ENCODE data around the gene FOSL2. TPM values are rescaled to one million over a fixed set of nuclear protein-coding genes. Genes with fewer than 3 reads are reported as not detected.

The FOSL2 gene
- total and polyA plus RNA-seq, 2 donors (not counting 1 experiment from before 2014, with no cell fraction given), result 2.5 to 37.7 TPM

DNA sequence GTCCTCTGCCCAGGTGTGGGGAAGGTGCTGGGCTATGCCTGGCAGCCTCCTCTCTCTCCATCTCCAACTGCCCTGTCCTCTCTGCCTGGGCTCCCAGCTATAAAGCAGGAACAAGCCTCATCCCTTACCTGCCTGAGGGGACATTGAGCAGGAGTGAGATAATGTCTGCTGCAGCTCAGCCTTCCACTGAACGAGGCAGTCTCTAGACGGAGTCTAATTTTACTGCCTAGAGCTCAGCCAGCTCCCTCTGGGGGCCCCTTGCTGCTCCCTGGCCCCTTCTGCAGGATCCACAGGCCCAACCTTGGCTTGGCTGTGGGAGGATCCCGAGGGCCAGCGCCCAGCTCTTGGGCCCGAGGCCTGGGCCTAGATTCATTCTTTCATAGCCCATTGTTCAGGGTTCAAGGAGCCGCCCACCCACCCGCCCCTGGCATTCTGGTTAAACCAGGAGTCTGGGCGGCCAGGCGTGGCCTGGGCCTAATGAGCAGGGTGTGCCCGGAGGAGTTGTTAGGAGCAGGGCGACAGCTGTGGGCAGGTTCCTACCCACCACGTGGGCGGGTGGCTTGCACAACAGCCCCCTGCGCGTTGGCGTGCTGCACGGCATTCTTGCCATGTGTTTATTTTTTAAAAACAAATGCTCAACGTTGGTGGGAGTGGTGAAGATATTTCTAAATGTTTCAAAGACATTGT, 44.6 kb downstream of the FOSL2 start:
- Histone ChIP-seq H3K4me1 (ENCODE audit: control insufficient read depth in 2 of 2, insufficient read depth in 2 of 2, low read length in 2 of 2) (no peaks in the 10 kb centered on the region), H3K4me3 (ENCODE audit: control extremely low read depth in 1 of 5, extremely low read depth in 1 of 5, insufficient read depth in 1 of 5, low read depth in 2 of 5, low read length in 4 of 5) (no peak overlapping the region), H3K79me2 (ENCODE audit: control insufficient read depth, insufficient read depth, low read length) (no peaks in the 10 kb centered on the region), H2AFZ (ENCODE audit: insufficient read depth, low read depth, low read length, poor library complexity, severe bottlenecking) (no peak overlapping the region), H3K36me3 (replicated peaks in 1 of 2; ENCODE audit: control extremely low read depth in 1 of 2, control insufficient read depth in 1 of 2, extremely low read depth in 1 of 2, insufficient read depth in 2 of 2, low read length in 1 of 2) (no peaks in the 10 kb centered on the region), H4K20me1 (ENCODE audit: control insufficient read depth, insufficient read depth, low read length, poor library complexity, severe bottlenecking) (no peaks in the 10 kb centered on the region), H3K9ac (ENCODE audit: low read length) (no peak overlapping the region), H3K9me3 (ENCODE audit: control extremely low read depth in 1 of 3, control insufficient read depth in 2 of 3, insufficient read depth in 1 of 3, low read length in 2 of 3) (no peaks in the 10 kb centered on the region), H3K27ac (ENCODE audit: low read length in 2 of 2) (no peak overlapping the region), H3K27me3 (replicated peaks in 1 of 4; ENCODE audit: control extremely low read depth in 1 of 4, control insufficient read depth in 3 of 4, insufficient read depth in 4 of 4, low read length in 3 of 4) (no peaks in the 10 kb centered on the region), H3K4me2 (replicated peaks; ENCODE audit: low read depth, low read length, poor library complexity, severe bottlenecking) (no peak overlapping the region)
- Mint-ChIP-seq H3K27me3 (peaks cover 6% of the 10 kb centered on the region), H3K4me3 (no peak overlapping the region), H3K27ac (no peak overlapping the region), H3K9me3 (ENCODE audit: insufficient read depth) (no peaks in the 10 kb centered on the region), H3K4me1 (no peaks in the 10 kb centered on the region)
- POLR2A ChIA-PET, result no interaction called here
- no peak for DNase-seq
- TF ChIP-seq EZH2 (IDR thresholded peaks at IDR 0.05; ENCODE audit: borderline replicate concordance, insufficient read depth, low read depth, low read length, poor library complexity, severe bottlenecking) (no peak), CTCF (IDR thresholded peaks at IDR 0.05) (no peak)
- no peak for ATAC-seq (ENCODE audit: low read depth)
- 89% methylated on average over 13 of the region's 18 CpGs for WGBS (ENCODE audit: insufficient coverage)
- CTCF ChIA-PET, result no interaction called here
- intact Hi-C loops (cut with micrococcal nuclease), result no loop called here

DNA sequence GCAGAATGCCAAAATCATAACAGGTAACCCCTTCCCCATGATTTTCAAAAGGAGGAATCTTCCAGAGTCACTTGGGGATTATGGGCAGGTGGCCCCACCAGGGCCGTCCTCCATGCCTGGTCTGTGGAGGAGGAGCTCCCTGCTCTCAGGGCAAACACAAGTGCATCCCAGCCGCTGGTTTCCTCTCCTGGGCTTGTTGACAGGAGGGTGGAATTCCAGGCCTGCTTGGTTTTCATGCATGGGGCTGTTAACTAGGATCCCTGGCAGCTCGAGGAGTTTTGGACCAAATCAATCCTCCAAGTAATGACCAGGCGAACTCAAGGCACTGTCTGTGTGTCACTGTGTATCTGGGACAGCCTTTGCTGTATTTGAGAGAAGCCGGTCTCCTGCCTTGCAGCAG, 45.3 kb downstream of the FOSL2 start:
- Histone ChIP-seq H3K9ac (ENCODE audit: low read length) (no peak overlapping the region), H3K27ac (ENCODE audit: low read length in 2 of 2) (no peak overlapping the region), H3K27me3 (replicated peaks in 1 of 4; ENCODE audit: control extremely low read depth in 1 of 4, control insufficient read depth in 3 of 4, insufficient read depth in 4 of 4, low read length in 3 of 4) (no peaks in the 10 kb centered on the region), H3K36me3 (replicated peaks in 1 of 2; ENCODE audit: control extremely low read depth in 1 of 2, control insufficient read depth in 1 of 2, extremely low read depth in 1 of 2, insufficient read depth in 2 of 2, low read length in 1 of 2) (no peaks in the 10 kb centered on the region), H3K4me1 (ENCODE audit: control insufficient read depth in 2 of 2, insufficient read depth in 2 of 2, low read length in 2 of 2) (no peaks in the 10 kb centered on the region), H2AFZ (ENCODE audit: insufficient read depth, low read depth, low read length, poor library complexity, severe bottlenecking) (no peak overlapping the region), H3K9me3 (ENCODE audit: control extremely low read depth in 1 of 3, control insufficient read depth in 2 of 3, insufficient read depth in 1 of 3, low read length in 2 of 3) (no peaks in the 10 kb centered on the region), H3K79me2 (ENCODE audit: control insufficient read depth, insufficient read depth, low read length) (no peaks in the 10 kb centered on the region), H3K4me2 (replicated peaks; ENCODE audit: low read depth, low read length, poor library complexity, severe bottlenecking) (no peak overlapping the region), H3K4me3 (ENCODE audit: control extremely low read depth in 1 of 5, extremely low read depth in 1 of 5, insufficient read depth in 1 of 5, low read depth in 2 of 5, low read length in 4 of 5) (no peak overlapping the region), H4K20me1 (ENCODE audit: control insufficient read depth, insufficient read depth, low read length, poor library complexity, severe bottlenecking) (no peaks in the 10 kb centered on the region)
- WGBS (ENCODE audit: insufficient coverage), result 87% methylated on average over 5 of the region's 5 CpGs
- Mint-ChIP-seq H3K4me3 (no peak overlapping the region), H3K27ac (no peak overlapping the region), H3K4me1 (no peaks in the 10 kb centered on the region), H3K9me3 (ENCODE audit: insufficient read depth) (no peaks in the 10 kb centered on the region), H3K27me3 (peaks cover 6% of the 10 kb centered on the region)
- no peak for DNase-seq
- TF ChIP-seq CTCF (IDR thresholded peaks at IDR 0.05), result no peak
- no peak for TF ChIP-seq EZH2 (IDR thresholded peaks at IDR 0.05; ENCODE audit: borderline replicate concordance, insufficient read depth, low read depth, low read length, poor library complexity, severe bottlenecking)
- ChIA-PET POLR2A (no interaction called here), CTCF (no interaction called here)
- intact Hi-C loops (cut with micrococcal nuclease), result no loop called here
- ATAC-seq (ENCODE audit: low read depth), result no peak
